ENCODE data around the gene CELA1. TPM values are rescaled to one million over a fixed set of nuclear protein-coding genes. Genes with fewer than 3 reads are reported as not detected.
"Not testable (repeated sequence)": the region's sequence is repeated elsewhere in the genome, so short reads cannot be mapped to it uniquely, and the experiment has no call there.

The CELA1 gene
- total RNA-seq, 1 experiment from 2014 or later = not detected

DNA sequence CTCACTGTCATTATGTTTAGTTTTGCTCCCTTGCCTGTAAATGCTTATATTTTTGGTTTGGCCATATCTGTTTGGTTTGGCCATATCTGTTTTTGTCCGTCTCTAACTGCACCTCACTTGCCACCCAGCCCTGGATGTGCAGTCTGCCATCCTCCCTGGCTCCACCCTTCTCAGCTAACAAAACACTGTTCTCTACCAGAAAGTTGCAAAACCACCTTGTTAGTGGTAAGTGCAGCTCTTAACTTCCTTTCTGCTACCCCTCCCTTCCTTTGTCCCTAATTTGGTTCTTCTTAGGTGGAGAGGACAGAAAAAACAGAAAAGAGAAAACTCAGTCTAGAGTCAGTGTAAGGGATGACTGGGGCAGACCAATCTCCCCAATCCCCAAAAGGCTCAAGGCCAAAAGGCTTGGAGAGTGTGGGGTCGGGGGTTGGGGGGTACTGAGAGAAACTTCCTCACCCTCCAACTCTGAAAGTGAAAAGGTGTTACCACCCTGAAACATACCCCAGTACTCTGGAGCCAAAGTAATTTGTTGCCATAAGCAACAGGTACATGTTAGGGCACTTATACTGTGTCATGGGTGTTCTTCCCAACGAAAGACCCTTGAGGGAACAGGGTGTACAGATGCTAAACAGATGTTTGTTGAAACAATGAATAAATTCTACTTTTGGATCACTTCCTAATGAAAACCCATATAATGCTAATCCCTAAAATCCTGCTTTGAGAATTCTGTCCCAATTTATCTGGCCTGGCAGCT lies 27.5 kb downstream of the CELA1 start:
- no peak overlapping the region for H3K4me2 ChIP-seq (ENCODE audit: insufficient read depth, insufficient read length, low read length)
- no peak overlapping the region for H4K8ac ChIP-seq (replicated peaks; ENCODE audit: insufficient read length, low read depth, low read length)
- peak overlapping the region; percentile 57 for H2AFZ ChIP-seq (ENCODE audit: low read length)
- no peaks in the 10 kb centered on the region for H4K20me1 ChIP-seq (ENCODE audit: control insufficient read depth, insufficient read depth, insufficient read length)
- no peak overlapping the region for H2BK120ac ChIP-seq (ENCODE audit: low read depth, low read length, poor library complexity, severe bottlenecking)
- Mint-ChIP-seq H3K27me3 (ENCODE audit: low read depth) (no peaks in the 10 kb centered on the region), H3K27ac (peak overlapping the region in 2 of 3 experiments; percentile 19 to 97; a peak in 4 of 7 replicates), H3K36me3 (ENCODE audit: insufficient read depth in 1 of 3, low read depth in 3 of 3) (peaks cover 0 to 4% (median 0%) of the 10 kb centered on the region in 3 experiments; a peak in 2 of 7 replicates), H3K9me3 (no peaks in the 10 kb centered on the region), H3K4me1 (peaks cover 39 to 53% of the 10 kb centered on the region in 2 experiments), H3K4me3 (no peak overlapping the region)
- H3K27me3 ChIP-seq (ENCODE audit: insufficient read depth, low read length) = no peaks in the 10 kb centered on the region
- TF ChIP-seq, protein P1, sequence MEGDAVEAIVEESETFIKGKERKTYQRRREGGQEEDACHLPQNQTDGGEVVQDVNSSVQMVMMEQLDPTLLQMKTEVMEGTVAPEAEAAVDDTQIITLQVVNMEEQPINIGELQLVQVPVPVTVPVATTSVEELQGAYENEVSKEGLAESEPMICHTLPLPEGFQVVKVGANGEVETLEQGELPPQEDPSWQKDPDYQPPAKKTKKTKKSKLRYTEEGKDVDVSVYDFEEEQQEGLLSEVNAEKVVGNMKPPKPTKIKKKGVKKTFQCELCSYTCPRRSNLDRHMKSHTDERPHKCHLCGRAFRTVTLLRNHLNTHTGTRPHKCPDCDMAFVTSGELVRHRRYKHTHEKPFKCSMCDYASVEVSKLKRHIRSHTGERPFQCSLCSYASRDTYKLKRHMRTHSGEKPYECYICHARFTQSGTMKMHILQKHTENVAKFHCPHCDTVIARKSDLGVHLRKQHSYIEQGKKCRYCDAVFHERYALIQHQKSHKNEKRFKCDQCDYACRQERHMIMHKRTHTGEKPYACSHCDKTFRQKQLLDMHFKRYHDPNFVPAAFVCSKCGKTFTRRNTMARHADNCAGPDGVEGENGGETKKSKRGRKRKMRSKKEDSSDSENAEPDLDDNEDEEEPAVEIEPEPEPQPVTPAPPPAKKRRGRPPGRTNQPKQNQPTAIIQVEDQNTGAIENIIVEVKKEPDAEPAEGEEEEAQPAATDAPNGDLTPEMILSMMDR (conservative IDR thresholded peaks at IDR 0.05) = no peak
- H2AK5ac ChIP-seq (ENCODE audit: insufficient read length, low read length) = no peak overlapping the region
- no peak overlapping the region for H2BK15ac ChIP-seq (ENCODE audit: low read depth, low read length)
- no peak overlapping the region for H3K56ac ChIP-seq (ENCODE audit: insufficient read length, low read depth, low read length)
- DNase-seq = no peak
- H3K79me2 ChIP-seq (ENCODE audit: insufficient read depth, low read length) = no peaks in the 10 kb centered on the region
- no peak overlapping the region for H2BK5ac ChIP-seq (ENCODE audit: insufficient read length, low read length)
- H4K5ac ChIP-seq (ENCODE audit: insufficient read length, low read depth, low read length) = no peak overlapping the region
- peak overlapping the region; percentile 7 for H3K18ac ChIP-seq (ENCODE audit: insufficient read length, low read depth, low read length)
- no peak overlapping the region for H3T11ph ChIP-seq (ENCODE audit: low read length)
- H3K79me1 ChIP-seq (ENCODE audit: insufficient read depth, low read depth, low read length, poor library complexity, severe bottlenecking) = no peaks in the 10 kb centered on the region
- no peaks in the 10 kb centered on the region for H3K9me3 ChIP-seq (ENCODE audit: control insufficient read depth, low read depth, low read length)
- no peak overlapping the region for H3K14ac ChIP-seq (ENCODE audit: insufficient read depth, low read length)
- no peak overlapping the region for H4K91ac ChIP-seq (ENCODE audit: insufficient read length, low read depth, low read length)
- H2BK20ac ChIP-seq (ENCODE audit: low read depth, low read length, poor library complexity, severe bottlenecking) = no peak overlapping the region
- no peak overlapping the region for H3K4ac ChIP-seq (ENCODE audit: low read depth, low read length)
- H2BK12ac ChIP-seq (ENCODE audit: insufficient read length, low read depth, low read length) = no peak overlapping the region
- no peak overlapping the region for H3K27ac ChIP-seq (ENCODE audit: insufficient read length, low read depth, low read length)
- no peaks in the 10 kb centered on the region for H3K23me2 ChIP-seq (ENCODE audit: insufficient read length, low read depth, low read length, poor library complexity, severe bottlenecking)
- H3K9ac ChIP-seq (ENCODE audit: extremely low read depth, insufficient read length, low read length) = no peak overlapping the region
- WGBS (ENCODE audit: extremely low coverage, insufficient read length, low lambda C conversion rate) = no CpG with 5 or more reads among the region's 3 CpGs
- H3K4me1 ChIP-seq (ENCODE audit: insufficient read depth, low read length) = peaks cover 11% of the 10 kb centered on the region; the same call in 1 of the 2 replicates
- H3K23ac ChIP-seq (ENCODE audit: insufficient read length, low read depth, low read length) = no peak overlapping the region

DNA sequence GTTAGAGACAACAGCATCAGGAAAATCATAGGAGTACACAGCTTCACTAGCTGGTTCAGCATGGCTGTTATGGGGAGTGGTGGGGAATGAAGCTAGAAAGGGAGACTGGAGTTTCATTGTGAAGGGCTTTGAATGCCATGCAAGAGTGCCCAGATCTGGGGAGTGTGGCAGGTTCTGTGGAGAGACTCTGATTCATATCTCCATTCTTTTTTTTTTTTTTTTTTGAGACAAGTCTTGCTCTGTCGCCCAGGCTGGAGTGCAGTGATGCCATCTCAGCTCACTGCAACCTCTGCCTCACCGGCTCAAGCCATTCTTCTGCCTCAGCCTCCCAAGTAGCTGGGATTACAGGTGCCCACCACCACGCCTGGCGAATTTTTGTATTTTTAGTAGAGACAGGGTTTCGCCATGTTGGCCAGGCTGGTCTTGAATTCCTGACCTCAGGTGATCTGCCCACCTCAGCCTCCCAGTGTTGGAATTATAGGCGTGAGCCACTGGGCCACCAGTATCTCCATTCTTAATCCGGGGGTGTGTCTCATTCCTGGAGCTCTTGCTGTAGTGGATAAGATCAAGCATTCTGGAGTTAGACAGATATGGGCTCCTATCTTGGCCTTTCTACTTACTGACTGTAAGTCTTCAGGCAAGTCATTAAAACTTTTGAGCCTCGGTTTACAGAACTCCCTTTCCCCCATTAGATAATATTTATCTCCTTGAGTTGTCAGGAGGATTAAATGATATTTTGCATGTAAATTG lies 28.2 kb downstream of the CELA1 start:
- not testable (repeated sequence) for H3K27me3 ChIP-seq (ENCODE audit: insufficient read depth, low read length); H4K91ac ChIP-seq (ENCODE audit: insufficient read length, low read depth, low read length); H3K9me3 ChIP-seq (ENCODE audit: control insufficient read depth, low read depth, low read length); H3K56ac ChIP-seq (ENCODE audit: insufficient read length, low read depth, low read length); H2AFZ ChIP-seq (ENCODE audit: low read length); H3T11ph ChIP-seq (ENCODE audit: low read length); H4K20me1 ChIP-seq (ENCODE audit: control insufficient read depth, insufficient read depth, insufficient read length); DNase-seq; H3K23me2 ChIP-seq (ENCODE audit: insufficient read length, low read depth, low read length, poor library complexity, severe bottlenecking); H3K4me2 ChIP-seq (ENCODE audit: insufficient read depth, insufficient read length, low read length); H2BK12ac ChIP-seq (ENCODE audit: insufficient read length, low read depth, low read length); H3K27me3 Mint-ChIP-seq (ENCODE audit: low read depth); H2BK20ac ChIP-seq (ENCODE audit: low read depth, low read length, poor library complexity, severe bottlenecking); H3K4ac ChIP-seq (ENCODE audit: low read depth, low read length); H3K79me1 ChIP-seq (ENCODE audit: insufficient read depth, low read depth, low read length, poor library complexity, severe bottlenecking); H3K18ac ChIP-seq (ENCODE audit: insufficient read length, low read depth, low read length); H3K4me3 Mint-ChIP-seq; H3K36me3 Mint-ChIP-seq (ENCODE audit: insufficient read depth in 1 of 3, low read depth in 3 of 3); H4K8ac ChIP-seq (replicated peaks; ENCODE audit: insufficient read length, low read depth, low read length); H3K14ac ChIP-seq (ENCODE audit: insufficient read depth, low read length); H3K23ac ChIP-seq (ENCODE audit: insufficient read length, low read depth, low read length); H2BK15ac ChIP-seq (ENCODE audit: low read depth, low read length); H3K79me2 ChIP-seq (ENCODE audit: insufficient read depth, low read length); H3K27ac ChIP-seq (ENCODE audit: insufficient read length, low read depth, low read length); H3K9me3 Mint-ChIP-seq; H2AK5ac ChIP-seq (ENCODE audit: insufficient read length, low read length); H4K5ac ChIP-seq (ENCODE audit: insufficient read length, low read depth, low read length); H2BK120ac ChIP-seq (ENCODE audit: low read depth, low read length, poor library complexity, severe bottlenecking); H3K9ac ChIP-seq (ENCODE audit: extremely low read depth, insufficient read length, low read length); H2BK5ac ChIP-seq (ENCODE audit: insufficient read length, low read length)
- WGBS (ENCODE audit: extremely low coverage, insufficient read length, low lambda C conversion rate) = no CpG with 5 or more reads among the region's 8 CpGs
- Mint-ChIP-seq H3K27ac (peak overlapping the region in 1 of 3 experiments; percentile 48; a peak in 2 of 7 replicates), H3K4me1 (peaks cover 36 to 48% of the 10 kb centered on the region in 2 experiments)
- H3K4me1 ChIP-seq (ENCODE audit: insufficient read depth, low read length) = peaks cover 11% of the 10 kb centered on the region; the same call in 1 of the 2 replicates

Data from H9 (cell line).